Liver (tissue), 9 donors: ENCODE data around the gene LRRN1. TPM values are rescaled to one million over a fixed set of nuclear protein-coding genes. Genes with fewer than 3 reads are reported as not detected.

Experiments
- DNase-seq: peaks from one replicate; pipeline ENCODE4 v3.0.0-alpha.2; 2017; ENCODE audit warnings: low spot score
- H3K27ac ChIP-seq, 2 donors: one replicate each; pipeline ENCODE4 v1.7.0; 2013; ENCODE audit warnings: inconsistent platforms in 2 of 2, low read length in 2 of 2, control low read depth in 1 of 2, low read depth in 1 of 2, mild to moderate bottlenecking in 1 of 2
- H3K27me3 ChIP-seq, 4 donors: one replicate each; pipeline versions ENCODE4 v1.6.1 to v1.7.0; 2013; ENCODE audit warnings: low read length in 3 of 4, inconsistent platforms in 1 of 4, mild to moderate bottlenecking in 1 of 4, moderate library complexity in 1 of 4; ENCODE audit not compliant: control insufficient read depth in 4 of 4, insufficient read depth in 4 of 4
- H3K36me3 ChIP-seq, 4 donors: one replicate each; pipeline versions ENCODE4 v1.6.1 to v1.7.0; 2013; ENCODE audit warnings: low read length in 3 of 4, mild to moderate bottlenecking in 3 of 4, low read depth in 1 of 4, moderate library complexity in 1 of 4; ENCODE audit not compliant: control insufficient read depth in 4 of 4, insufficient read depth in 3 of 4
- H3K4me1 ChIP-seq, 4 donors: one replicate each; pipeline versions ENCODE4 v1.6.1 to v1.7.0; 2013; ENCODE audit warnings: low read length in 3 of 4, mild to moderate bottlenecking in 3 of 4, moderate library complexity in 1 of 4; ENCODE audit not compliant: control insufficient read depth in 4 of 4, insufficient read depth in 4 of 4
- H3K4me3 ChIP-seq, 3 donors: one replicate each; pipeline versions ENCODE4 v1.6.1 to v1.7.0; 2013; ENCODE audit warnings: low read length in 3 of 3, control low read depth in 1 of 3, low read depth in 1 of 3, mild to moderate bottlenecking in 1 of 3
- H3K9ac ChIP-seq, 2 donors: one replicate each; pipeline ENCODE4 v1.7.0; 2013; ENCODE audit warnings: low read length in 2 of 2, mild to moderate bottlenecking in 2 of 2, moderate library complexity in 2 of 2, control low read depth in 1 of 2, low read depth in 1 of 2
- H3K9me3 ChIP-seq, 4 donors: one replicate each; pipeline versions ENCODE4 v1.6.1 to v1.7.0; 2013; ENCODE audit warnings: low read length in 3 of 4; ENCODE audit not compliant: control insufficient read depth in 4 of 4
- FOXA1 ChIP-seq: IDR thresholded peaks from 2 replicates; pipeline ENCODE4 v1.6.1; 2016; ENCODE audit warnings: antibody characterized with exemption
- FOXA2 ChIP-seq: IDR thresholded peaks from 2 replicates; pipeline ENCODE4 v1.6.1; 2016; ENCODE audit warnings: antibody characterized with exemption
- GABPA ChIP-seq, 2 donors: IDR thresholded peaks in 1 of 2; conservative IDR thresholded peaks in 1 of 2; 2 replicates each; pipeline ENCODE4 v1.6.1; 2016; ENCODE audit warnings: antibody characterized with exemption in 2 of 2, mild to moderate bottlenecking in 1 of 2, moderate library complexity in 1 of 2
- HNF4G ChIP-seq: IDR thresholded peaks from 2 replicates; pipeline ENCODE4 v1.6.1; 2016; ENCODE audit warnings: antibody characterized with exemption
- JUND ChIP-seq, 2 donors: IDR thresholded peaks; 2 replicates each; pipeline ENCODE4 v1.6.1; 2016; ENCODE audit warnings: antibody characterized with exemption in 2 of 2
- NR2F2 ChIP-seq: IDR thresholded peaks from 2 replicates; pipeline ENCODE4 v1.6.1; 2016; ENCODE audit warnings: antibody characterized with exemption
- RAD21 ChIP-seq, 2 donors: IDR thresholded peaks; 2 replicates each; pipeline ENCODE4 v1.6.1; 2016; ENCODE audit warnings: antibody characterized with exemption in 2 of 2, mild to moderate bottlenecking in 2 of 2
- SP1 ChIP-seq: IDR thresholded peaks from 2 replicates; pipeline ENCODE4 v1.6.1; 2018; ENCODE audit warnings: antibody characterized with exemption, mild to moderate bottlenecking
- WGBS: extraction: QIAGEN DNeasy Blood & Tissue Kit; methylation state at CpG from one replicate; pipeline ENCODE4 v1.1.7; 2013; 5-methylcytosine and 5-hydroxymethylcytosine counted together
- polyA plus RNA-seq, 2 donors: library from polyadenylated mRNA; stranded (reverse) in 1 of 2; unstranded in 1 of 2; fragments of 200-250 nt in 1 of 2; fragments of >200 nt in 1 of 2; fragmentation: Nextera tagmentation in 1 of 2; extraction: Ambion mirVana in 1 of 2; gene quantifications; one replicate each; pipeline versions ENCODE4 v1.2.1 to v1.2.3, GENCODE V29; 2013 to 2015
- total RNA-seq, 2 donors: library from RNA; depleted of rRNA; stranded (reverse); fragments of >200 nt; gene quantifications; one replicate each; pipeline ENCODE4 v1.2.3, GENCODE V29; 2014
- TF ChIP-seq, protein P1 (sequence below): IDR thresholded peaks from 2 replicates; pipeline ENCODE4 v1.6.1; 2016; ENCODE audit warnings: antibody characterized with exemption
- TF ChIP-seq, protein P2 (sequence below): IDR thresholded peaks from 2 replicates; pipeline ENCODE4 v1.6.1; 2016; ENCODE audit warnings: antibody characterized with exemption
- donor health status: healthy.
- donor health status: healthy.
- donor health status: healthy.
- donor health status: healthy.
- donor health status: healthy.

Gene LRRN1
- total and polyA plus RNA-seq, 4 donors = 0.14 to 0.59 (median 0.27) TPM

DNA sequence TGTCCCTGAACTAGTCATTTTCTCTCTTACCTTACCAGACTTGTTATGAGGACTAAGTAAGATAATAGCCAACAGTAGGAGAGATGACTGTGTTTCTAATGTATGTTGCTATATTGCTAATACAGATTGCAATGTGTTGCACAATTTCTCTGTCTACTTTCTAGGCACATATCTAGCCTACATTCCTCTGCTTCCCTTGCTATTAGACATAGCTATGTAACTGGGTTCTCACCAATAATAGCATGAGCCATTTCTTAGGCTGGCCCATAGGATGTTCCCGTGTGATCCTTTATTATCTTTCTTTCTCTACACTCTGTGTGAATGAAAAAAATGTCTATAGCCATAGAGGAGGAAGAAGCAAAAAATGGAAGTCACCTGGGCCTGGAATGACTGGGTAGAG, 6.8 kb upstream of the LRRN1 start:
- Histone ChIP-seq H3K36me3 (no peaks in the 10 kb centered on the region), H3K27me3 (no peaks in the 10 kb centered on the region), H3K4me3 (no peak overlapping the region), H3K9me3 (no peaks in the 10 kb centered on the region), H3K9ac (no peak overlapping the region), H3K27ac (no peak overlapping the region), H3K4me1 (no peaks in the 10 kb centered on the region)
- TF ChIP-seq FOXA2 = no peak
- TF ChIP-seq, protein P1, sequence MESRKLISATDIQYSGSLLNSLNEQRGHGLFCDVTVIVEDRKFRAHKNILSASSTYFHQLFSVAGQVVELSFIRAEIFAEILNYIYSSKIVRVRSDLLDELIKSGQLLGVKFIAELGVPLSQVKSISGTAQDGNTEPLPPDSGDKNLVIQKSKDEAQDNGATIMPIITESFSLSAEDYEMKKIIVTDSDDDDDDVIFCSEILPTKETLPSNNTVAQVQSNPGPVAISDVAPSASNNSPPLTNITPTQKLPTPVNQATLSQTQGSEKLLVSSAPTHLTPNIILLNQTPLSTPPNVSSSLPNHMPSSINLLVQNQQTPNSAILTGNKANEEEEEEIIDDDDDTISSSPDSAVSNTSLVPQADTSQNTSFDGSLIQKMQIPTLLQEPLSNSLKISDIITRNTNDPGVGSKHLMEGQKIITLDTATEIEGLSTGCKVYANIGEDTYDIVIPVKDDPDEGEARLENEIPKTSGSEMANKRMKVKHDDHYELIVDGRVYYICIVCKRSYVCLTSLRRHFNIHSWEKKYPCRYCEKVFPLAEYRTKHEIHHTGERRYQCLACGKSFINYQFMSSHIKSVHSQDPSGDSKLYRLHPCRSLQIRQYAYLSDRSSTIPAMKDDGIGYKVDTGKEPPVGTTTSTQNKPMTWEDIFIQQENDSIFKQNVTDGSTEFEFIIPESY = no peak
- TF ChIP-seq RAD21 (IDR thresholded peaks at IDR 0.05) = no peak
- TF ChIP-seq NR2F2 = no peak
- TF ChIP-seq, protein P2, sequence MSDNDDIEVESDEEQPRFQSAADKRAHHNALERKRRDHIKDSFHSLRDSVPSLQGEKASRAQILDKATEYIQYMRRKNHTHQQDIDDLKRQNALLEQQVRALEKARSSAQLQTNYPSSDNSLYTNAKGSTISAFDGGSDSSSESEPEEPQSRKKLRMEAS = no peak
- DNase-seq = no peak
- 88% methylated on average over 1 of the region's 1 CpG for WGBS

DNA sequence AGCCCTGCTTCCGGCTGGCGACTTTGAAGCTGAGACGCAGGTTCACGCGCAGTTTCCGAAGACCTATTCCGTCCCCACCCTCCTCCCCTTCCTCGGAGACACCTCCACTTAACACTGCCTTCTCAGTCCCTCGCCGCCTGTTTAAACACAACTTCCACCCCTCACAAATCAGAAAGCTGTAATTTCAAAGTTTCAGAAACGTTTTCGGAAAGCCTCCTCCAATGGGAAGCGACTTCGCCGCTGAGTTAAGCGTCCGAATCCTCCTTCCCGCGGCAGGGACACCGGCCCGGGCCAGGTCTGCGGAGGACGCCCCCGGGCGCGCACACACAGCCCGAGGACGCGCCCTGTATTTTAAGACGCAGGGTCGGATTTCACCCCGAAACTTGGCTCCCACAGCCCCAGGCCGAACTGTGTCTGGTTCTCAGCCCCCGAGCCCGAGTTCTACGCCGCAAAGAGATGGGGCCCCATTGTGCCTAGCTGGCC, 559 bp upstream of the LRRN1 start:
- Histone ChIP-seq H3K9ac (no peak overlapping the region), H3K36me3 (no peaks in the 10 kb centered on the region), H3K9me3 (no peaks in the 10 kb centered on the region), H3K4me3 (peak overlapping the region in 2 of 3 donors; percentile 61 to 66), H3K27ac (peak overlapping the region in 1 of 2 donors; percentile 18), H3K27me3 (peaks cover 0 to 4% (median 1%) of the 10 kb centered on the region in 4 donors), H3K4me1 (peaks cover 15 to 28% (median 24%) of the 10 kb centered on the region in 4 donors)
- 7% methylated on average over 37 of the region's 37 CpGs for WGBS
- DNase-seq = no peak
- TF ChIP-seq GABPA (IDR thresholded peaks at IDR 0.05 in 1 of 2, conservative IDR thresholded peaks at IDR 0.05 in 1 of 2) (no peak), NR2F2 (no peak), HNF4G (no peak), JUND (IDR thresholded peaks at IDR 0.05) (no peak), FOXA2 (no peak), RAD21 (IDR thresholded peaks at IDR 0.05) (no peak)
- TF ChIP-seq, protein P1 = no peak
- TF ChIP-seq, protein P2 = no peak

DNA sequence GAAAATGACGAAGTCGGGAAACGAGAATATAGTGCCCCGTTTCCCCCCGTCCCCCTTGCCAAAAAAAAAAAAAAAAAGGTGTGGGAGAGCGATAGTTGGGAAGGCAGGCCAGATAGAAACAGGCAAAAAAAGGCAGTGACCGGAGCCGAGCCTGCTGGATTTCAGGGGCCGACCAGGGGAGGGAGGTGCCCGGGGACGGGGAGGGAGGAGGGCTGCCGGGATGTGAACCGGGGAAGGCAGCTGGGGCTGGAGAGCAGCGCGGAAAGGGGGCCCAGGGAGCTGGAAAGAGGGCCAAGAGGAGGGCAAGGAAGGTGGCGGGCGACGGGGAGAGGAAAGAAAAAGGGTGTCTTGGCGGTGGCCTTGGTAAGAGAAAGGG, 837 bp downstream of the LRRN1 start:
- H3K27ac ChIP-seq = no peak overlapping the region
- H3K4me1 ChIP-seq = peaks cover 15 to 28% (median 24%) of the 10 kb centered on the region in 4 donors
- H3K27me3 ChIP-seq = peaks cover 0 to 4% (median 1%) of the 10 kb centered on the region in 4 donors
- H3K36me3 ChIP-seq = no peaks in the 10 kb centered on the region
- WGBS = 1% methylated on average over 19 of the region's 19 CpGs
- H3K9ac ChIP-seq = no peak overlapping the region
- peak overlapping the region; percentile 25 to 66 (median 37) for H3K4me3 ChIP-seq
- DNase-seq = no peak
- no peaks in the 10 kb centered on the region for H3K9me3 ChIP-seq
- no peak for TF ChIP-seq FOXA1
- TF ChIP-seq NR2F2 = no peak
- no peak for TF ChIP-seq SP1
- no peak for TF ChIP-seq JUND (IDR thresholded peaks at IDR 0.05)
